OCI-M1 (cell line): ENCODE data around the gene MID1.
A peak's percentile ranks its signal among the peaks of the same experiment; 100 is the strongest.
"Not testable (repeated sequence)": the region's sequence is repeated elsewhere in the genome, so short reads cannot be mapped to it uniquely, and the experiment has no call there.

Experiments
- DNase-seq: peaks from one replicate; lab custom pipeline; 2025; lab: John Stamatoyannopoulos, UW

MID1 gene

DNA sequence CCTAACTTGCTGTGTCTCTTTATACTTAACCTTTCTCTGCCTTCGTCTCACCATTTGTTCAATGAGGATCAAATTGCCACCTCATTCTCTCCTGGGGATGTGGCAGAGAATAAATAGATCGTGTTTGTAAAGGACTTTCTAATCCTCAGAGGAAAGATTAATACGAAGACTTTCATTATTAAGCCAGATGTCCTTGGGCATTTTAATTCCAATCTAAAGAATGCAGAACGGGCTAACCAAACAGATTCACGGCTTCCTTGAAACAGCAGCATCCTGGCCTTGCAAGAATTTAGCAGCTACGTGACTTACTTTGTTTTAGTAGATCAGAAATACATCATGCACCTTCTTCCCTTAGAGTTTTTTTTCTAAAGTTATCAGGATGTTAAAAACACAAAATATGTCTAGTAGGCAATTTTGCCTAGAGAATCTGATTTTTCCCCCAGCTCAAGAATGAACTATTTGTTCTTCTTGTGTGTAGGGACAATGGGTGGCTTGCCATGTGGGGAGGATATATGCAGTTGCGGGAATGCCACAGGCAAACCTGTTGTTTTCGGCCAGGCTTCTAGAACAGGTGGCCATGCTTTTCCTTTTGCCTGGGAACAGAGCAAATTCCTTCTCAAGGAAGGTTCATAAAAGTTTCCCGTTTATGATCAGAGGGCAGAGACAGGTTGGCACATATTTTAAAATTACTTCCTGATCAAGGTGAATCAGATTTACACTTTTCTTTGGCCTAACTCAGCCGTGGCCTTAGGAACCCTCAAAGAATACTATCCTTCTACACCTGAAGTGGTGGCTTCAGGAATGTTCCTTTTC, 3.0 kb downstream of the MID1 start:
- no peak for DNase-seq

DNA sequence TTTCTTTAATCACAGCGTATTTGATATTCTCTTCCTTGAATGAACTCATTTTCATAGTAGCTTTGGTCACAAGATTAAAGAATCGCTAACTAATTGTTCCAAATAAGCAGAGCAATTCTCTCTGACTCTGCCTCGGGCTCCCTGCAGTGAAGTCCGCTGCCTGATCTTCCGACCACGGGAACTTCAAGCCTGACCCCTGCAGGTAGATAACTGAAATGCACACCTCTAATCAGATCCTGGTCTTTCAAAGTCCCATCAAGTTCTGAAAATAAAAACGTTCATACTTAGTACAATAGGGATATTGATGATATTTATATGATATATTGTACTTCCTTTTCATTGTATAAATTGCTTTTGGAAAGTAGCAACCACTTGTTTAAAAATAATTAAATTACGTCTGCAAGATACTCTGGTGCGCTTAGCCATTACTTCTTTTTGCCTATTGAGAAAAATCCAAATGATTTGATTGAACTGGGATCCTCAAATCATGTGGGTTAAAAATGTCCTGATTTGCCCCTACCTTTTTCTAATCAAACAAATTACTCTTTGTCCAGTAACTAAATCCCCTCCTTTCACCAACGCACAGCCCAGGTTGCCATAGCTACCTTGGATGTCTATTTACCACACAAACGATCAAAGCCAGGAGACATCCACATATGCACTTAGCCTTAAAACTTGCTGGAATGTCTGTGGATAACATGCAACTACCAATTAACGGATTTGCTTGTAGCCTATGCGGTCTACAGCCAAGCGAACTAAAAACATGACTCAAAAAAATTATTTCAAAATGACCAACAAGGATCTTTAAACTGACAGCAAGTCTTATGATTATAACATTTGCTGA, 4.2 kb downstream of the MID1 start:
- DNase-seq: peak; percentile 39

DNA sequence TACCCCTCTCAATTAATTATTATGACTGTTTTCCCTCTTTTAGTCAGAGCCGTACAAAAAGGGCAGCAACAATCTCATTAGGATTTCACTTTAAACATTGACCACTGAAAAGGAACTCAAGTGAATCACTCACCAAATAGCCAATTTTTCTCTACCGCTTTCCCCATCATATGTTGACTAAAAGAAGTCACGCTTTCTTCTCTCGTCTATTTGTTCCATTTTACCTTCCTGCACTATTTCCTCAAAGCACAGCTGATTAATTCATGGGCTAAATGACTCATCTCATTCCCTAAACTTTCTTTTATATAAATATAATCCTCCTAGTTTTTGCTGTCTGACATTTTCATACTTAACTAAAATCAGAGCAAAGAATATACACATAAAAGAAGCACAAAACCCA, 8.2 kb downstream of the MID1 start:
- no peak for DNase-seq

DNA sequence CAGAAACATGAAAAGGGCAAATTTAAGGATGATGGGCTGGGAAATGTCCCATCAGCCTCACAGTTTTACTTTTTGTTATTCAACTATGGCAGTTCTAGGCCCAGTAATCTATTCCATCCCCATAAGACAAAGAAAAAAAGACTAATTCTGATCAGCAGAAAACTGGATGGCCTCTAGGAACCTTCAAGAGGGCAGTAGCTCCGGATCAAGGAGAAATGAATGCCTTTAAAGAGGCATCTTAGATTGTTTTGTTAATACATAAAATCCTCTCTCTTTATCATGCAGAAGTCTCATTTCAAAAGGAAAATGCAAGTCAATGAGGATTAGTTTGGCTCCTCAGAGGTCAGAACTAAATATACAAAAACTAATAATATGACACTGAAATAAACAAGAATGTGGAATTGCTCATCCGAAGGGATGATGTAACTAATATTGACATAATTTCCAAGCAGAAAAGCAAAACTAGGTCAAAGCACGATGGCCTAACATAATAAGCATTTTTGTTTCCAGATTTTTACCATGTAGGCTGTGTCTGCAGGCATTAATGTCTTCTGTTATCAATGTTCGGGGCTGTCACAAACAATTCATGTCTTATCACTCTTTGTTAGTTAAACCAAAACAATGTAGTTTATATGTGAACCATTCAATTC, 8.8 kb downstream of the MID1 start:
- DNase-seq: no peak

DNA sequence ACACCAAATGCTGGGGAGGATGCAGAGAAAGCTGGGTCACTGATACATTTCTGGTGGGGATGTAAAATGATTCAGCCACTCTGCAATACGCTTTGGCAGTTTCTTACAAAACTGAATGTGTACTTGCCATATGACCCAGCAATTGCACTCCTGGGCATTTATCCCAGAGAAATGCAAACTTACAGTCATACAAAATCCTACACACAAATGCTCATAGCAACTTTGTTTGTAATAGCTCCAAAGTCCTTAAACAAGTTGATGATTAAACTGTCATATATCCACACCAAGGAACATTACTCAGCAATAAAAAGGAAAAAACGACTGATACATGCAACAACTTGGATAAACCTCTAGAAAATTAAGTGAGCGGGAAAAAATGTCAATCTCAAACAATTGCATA, 12.3 kb downstream of the MID1 start:
- no peak for DNase-seq

DNA sequence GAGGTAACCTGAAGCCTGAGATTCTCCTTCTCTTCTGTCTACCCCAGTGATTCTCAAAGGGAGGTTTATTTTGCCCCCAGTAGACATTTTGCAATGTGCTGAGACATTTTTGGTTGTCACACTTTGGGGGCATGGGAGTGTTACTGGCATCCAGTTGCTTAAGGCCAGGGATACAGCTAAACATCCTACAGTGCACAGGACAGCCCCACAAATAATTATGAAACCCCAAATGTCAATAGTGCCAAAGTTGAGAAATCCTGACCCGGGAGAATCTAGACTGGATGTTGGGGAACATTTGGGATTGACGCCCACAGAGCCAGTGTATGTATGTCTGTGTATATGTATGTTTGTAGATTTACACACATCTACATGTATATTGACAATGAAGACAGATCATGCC, 13.2 kb downstream of the MID1 start:
- DNase-seq: no peak

DNA sequence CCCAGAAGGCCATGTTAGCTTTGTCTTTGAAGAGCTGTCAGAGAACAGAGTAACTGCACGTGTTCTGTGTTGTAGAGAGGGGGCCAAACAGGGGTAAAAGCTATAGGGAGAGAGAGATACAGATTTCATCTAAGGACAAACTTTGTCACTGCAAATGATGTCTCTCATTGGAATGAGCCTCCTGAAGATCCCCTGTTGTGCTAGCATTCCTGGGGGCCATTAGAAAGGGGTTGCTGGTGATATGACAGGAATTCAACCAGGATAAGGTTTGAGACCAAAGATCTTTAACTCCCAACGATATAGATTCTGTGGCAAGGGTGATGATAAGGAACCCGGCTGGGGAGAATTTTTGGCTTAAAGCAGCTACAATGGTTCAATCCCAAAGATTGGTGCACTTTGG, 16.8 kb downstream of the MID1 start:
- no peak for DNase-seq

DNA sequence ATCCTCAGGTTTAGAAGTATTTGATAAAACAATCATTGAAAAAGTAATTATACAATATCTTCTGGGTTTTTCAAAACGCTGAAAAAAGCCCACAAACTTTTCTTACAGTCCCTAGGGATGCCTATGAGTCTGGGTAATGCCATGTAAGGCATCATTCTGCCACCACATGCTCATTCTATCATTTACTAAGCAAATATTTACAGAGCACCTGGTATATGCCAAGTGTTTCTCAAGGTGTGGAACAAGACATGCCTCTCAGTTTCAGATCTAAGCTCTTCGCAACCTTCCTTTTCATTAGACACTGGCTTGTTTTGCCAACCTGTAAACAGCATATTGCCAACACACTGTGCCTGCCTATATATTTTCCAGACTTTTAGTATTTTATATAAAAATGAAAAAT, 17.7 kb downstream of the MID1 start:
- no peak for DNase-seq

DNA sequence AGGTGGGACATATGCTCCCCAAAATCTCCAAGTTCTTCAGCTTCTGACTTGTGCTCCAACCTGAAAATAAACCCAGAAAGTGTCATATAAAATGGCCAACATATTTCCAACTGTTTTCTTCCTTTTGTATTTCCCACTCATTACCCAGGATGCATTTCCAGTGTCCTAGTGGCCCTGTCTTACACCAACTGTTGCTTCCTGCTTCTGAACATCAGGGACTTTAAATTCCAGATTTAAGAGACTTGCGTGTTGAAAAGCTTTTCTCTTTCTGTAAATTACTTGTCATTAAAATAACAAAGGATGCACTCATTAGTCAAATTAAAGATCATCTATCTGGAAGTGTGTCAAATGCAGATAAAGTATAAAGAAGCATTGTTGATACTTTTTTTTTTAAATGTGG, 19.9 kb downstream of the MID1 start:
- no peak for DNase-seq

DNA sequence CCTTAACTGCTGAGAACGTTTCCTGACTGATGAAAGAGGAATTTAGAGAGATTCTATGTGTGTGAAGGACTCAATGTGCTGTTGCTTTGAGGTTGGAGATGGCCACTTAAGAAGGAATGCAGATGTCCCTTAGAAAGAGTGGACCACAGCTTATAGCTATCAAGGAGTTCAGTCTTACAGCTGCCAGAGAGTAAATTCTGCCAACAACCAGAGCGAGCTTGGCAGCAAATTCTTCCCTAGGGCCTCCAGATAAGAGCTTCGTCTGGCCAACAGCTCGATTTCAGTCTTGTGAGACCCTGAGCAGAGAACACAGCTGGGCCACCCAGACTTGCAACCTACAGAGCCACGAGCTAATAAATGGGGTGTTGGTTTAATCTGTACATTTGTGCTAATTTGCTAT, 21.8 kb downstream of the MID1 start:
- DNase-seq: no peak

DNA sequence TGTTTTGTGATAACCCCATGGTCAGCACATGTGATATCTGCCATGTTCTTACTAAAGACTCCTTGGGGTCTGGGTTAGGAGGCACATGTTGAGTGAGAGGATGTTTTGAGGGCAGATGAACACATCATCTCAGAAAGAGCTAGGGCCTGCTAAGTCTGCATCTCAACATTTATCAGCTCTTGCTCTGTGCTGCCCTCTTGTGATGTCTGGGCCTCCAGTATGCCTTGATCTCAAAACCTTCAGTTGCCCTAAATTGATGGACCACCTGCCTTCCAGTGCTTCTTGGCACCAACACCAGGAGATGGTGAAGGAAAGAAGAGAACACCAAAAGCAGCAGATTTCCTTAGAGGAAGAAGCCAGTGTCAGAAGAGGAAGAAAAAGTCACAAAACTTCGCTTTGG, 22.5 kb downstream of the MID1 start:
- peak; percentile 30 for DNase-seq

DNA sequence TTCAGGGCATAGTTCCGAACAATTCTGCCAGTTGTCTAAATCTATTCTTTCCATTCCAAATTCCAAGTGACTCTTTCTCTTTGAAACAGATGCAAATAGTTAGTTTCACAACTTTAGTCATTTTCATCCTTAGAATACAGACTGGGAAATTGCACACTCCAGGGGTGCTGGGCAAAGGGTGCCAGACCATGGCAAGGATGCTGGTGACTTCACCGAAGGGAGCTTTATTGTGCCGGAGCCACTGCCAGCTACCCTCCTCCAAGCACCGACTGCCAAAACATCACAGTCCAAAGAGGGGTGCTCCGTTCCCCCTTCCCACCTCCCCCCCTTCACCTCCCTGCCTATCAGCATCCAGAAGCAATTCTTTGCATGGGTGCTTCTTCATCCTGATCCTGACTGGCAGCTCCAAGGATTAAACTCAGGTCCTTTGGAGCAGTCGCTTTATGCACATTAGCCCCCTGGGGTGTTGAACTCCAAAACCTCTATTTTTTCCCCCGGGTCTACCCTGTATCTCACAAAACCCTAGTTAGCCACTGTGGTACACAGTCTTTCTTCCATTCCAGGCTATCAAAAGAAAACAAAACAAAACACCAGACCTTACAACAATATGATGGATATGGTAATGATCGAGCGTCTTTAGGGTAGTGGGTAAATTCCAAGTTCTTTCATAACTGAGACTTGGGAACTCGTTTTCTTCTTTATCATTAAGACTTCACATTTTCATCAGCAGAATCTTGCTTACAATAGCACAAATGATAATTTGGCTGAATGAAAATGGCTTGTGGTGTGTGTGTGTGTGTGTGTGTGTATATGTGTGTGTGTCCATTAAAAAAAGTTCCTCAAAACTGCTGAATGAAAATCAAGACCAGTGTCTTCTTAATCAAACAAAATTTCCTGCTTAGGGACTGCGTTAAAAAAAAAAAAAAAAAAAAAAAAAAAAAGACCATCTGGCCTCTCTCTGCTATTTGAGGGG, 28.7 kb downstream of the MID1 start:
- no peak for DNase-seq

DNA sequence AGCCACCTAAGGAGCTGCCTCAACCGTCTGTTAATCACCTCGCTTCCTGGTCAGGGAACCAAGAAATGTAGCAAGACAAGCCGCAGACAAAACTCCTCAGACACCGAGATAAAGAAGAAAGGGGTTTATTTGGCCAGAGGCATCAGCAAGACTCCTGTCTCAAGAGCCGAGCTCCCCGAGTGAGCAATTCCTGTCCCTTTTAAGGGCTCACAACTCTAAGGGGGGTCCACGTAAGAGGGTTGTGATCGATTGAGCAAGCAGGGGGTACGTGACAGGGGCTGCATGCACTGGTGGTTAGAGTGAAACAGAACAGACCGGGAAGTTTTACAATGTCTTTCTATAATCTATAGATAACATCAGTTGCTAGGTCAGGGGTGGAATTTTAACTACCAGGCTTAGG, 30.6 kb downstream of the MID1 start:
- DNase-seq: not testable (repeated sequence)

DNA sequence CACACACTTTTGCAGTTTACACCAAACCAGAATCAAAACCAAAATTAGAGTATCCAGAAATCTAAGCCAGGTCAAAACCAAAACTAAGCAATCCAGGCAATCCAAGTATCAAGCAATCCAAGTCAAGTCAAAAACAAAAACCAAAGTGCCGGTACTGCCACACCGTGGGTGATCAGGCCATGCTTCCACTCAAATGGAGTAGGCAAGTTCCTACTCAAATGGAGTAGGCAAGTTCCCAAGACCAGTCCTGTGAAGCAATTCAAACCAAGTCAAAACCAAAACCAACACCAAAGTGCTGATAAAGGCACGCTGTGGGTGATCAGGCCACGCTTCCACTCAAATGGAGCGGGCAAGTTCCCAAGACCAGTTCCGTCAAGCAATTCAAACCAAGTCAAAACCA, 31.3 kb downstream of the MID1 start:
- DNase-seq: no peak

DNA sequence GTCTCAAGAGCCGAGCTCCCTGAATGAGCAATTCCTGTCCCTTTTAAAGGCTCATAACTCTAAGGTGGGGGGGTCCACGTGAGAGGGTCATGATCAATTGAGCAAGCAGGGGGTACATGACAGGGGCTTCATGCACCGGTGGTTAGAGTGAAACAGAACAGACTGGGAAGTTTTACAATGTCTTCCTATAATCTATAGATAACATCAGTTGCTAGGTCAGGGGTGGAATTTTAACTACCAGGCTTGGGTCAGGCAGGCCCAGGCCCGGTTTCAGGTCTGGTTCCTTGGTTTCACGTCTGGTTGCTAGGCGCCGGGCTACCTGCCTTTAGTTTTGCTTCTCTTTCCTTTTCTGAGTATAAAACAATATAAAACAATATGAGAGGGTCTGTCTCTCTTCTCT, 35.5 kb downstream of the MID1 start:
- DNase-seq: not testable (repeated sequence)

DNA sequence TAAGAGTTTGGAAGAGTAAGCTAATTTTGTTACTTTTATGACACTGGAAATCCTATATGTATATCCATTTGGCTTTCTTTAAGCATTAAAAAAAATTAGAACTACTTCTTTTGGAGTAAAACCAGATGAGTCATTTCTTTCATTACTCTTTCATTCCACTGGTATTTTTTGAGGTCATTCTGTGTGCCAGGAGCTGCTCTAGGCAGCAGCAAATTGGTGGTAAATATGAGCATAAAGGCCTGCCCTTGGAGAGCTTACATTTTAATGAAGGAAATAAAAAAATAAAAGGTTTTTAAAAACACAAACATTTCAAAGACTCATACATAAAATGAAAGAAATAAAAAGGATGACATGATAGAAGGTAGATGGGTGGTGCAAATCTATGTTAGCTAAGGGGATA, 37.4 kb downstream of the MID1 start:
- DNase-seq: no peak

DNA sequence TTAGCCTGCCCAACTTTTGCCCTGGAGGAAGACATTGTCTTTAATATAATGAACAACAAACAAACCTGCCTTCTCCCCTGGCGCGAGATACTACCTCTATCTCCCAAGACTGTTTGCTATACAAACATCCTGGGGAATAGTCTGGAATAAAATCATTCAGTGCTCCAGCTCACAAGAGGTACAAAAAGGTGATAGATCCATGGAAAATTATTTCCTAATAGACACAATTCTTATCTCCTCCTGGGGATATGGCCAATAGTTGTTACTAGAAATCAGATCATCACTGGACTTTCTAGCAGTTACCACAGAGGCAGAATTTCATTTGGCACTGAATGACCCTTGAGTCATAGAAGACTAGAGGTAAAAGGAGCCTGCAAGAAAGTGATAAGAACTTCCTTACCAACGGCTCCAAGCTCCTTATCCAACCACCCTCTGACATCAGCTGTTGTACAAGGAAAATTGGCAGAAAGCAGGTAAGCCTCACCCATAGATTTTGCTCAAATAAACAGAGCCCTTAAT, 38.1 kb downstream of the MID1 start:
- peak; percentile 66 for DNase-seq

DNA sequence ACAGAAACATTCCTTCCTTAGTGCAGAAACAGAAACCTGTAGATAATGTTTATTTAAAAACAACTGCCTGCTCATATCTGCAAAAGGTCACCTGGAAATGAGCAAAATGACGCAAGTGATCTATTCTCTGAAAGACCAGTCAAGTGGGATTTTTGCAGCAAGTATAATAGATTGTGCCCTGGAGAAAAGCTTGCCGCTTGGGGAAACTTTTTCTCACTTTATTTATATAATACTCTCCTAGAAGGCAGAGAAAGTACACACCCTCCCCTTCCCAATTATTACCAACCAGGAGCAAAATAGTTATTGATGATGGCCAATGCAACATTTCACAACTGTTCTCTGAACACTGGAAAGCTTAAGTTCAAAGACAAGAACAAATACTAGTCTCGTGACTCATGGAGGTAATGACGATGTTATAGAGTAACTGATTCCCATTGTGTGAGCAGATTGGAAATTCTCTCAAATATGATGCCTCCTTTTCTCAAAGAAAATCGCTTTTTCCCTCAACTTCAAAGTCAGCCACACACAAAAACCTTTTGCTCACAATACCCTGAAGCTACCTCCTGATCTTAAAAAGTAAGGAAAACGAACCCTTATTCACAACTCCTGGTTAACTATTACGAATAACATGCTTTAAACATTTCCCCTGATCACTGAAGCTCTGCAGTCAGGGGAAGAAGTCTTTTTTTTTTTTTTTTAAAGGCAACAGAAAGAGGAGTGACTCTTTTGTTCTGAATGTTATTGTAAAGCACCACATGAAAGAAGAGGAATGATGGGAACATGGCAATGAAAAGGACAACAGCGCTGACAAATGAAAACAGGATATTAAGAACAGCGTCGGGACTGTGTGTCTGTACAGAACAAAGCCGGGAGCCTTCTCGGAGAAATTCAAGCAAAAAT, 41.0 kb downstream of the MID1 start:
- DNase-seq: no peak

DNA sequence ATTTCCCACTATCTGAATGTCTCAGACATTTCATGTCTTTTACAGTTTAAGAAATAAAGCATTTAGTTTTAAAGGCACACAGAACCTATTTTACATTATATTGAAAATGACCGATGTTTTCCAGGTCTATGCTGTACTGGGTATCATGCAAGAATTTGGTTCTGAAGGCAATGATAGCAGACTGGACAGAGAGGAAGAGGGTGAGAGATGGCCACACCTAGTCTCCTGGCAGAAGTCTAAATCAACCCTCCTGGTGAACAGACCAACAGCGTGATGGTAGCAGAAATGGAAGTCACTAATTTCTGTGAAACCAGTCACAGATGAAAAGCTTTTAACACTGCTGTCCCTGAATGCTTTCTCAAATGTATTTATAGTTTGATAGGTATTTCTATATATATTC, 41.9 kb downstream of the MID1 start:
- no peak for DNase-seq

DNA sequence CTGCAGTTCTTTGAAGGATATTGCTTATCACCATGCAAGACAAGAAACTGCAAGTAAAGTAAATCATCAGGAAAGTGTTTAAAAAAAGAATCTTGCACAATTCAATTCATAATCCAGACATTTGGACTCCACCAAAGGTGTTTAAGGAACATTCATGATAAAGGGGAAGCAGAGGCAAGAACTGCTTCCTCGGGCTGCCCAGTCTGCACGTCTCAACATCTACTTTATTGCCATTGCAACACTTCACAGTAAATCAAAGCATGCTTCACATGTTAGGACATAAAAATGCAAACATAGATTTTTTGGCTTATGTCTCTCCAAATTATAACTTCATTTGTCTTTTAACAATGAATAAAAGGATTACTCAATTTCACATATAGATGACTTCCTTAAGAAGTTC, 42.5 kb downstream of the MID1 start:
- peak; percentile 5 for DNase-seq
